GM12874 (cell line): Measurements from ENCODE around the gene THSD4.

Experiments used
- CTCF ChIP-seq: IDR thresholded peaks from 2 replicates; pipeline ENCODE4 v1.5.1; 2011; ENCODE audit warnings: low read depth, mild to moderate bottlenecking, control low read depth, low read length, moderate library complexity; ENCODE audit not compliant: insufficient read depth

The THSD4 gene

GRCh38 chr15:71753346-71753745 lies 638.1 kb downstream of the THSD4 start:
- TF ChIP-seq CTCF: no peak

GRCh38 chr15:71754660-71755059 lies 639.4 kb downstream of the THSD4 start:
- TF ChIP-seq CTCF: no peak

- no peak for TF ChIP-seq CTCF
Measured at GRCh38 chr15:71755092-71755970, 640.1 kb downstream of the THSD4 start.

- TF ChIP-seq CTCF: no peak
Measured at GRCh38 chr15:71756599-71757352, 641.5 kb downstream of the THSD4 start.

GRCh38 chr15:71757741-71758530 lies 642.7 kb downstream of the THSD4 start:
- no peak for TF ChIP-seq CTCF

GRCh38 chr15:71758711-71759110 lies 643.4 kb downstream of the THSD4 start:
- TF ChIP-seq CTCF: no peak

- TF ChIP-seq CTCF: no peak
Measured at GRCh38 chr15:71760852-71761251, 645.6 kb downstream of the THSD4 start.
